Medulla oblongata (tissue), 1 donor: ENCODE results near the gene ZFP92.

Source experiments
- DNase-seq: peaks from one replicate; pipeline ENCODE4 v3.0.0-alpha.2; 2015; ENCODE audit errors: extremely low spot score

Gene ZFP92

GRCh38 chrX:153439977-153440376 is 28.7 kb downstream of the ZFP92 start:
- DNase-seq, result no peak

- DNase-seq, result no peak
Observed at GRCh38 chrX:153440556-153441135, 29.4 kb downstream of the ZFP92 start.

- DNase-seq, result no peak
Observed at GRCh38 chrX:153441296-153441695, 30.0 kb downstream of the ZFP92 start.

GRCh38 chrX:153441981-153442380 is 30.7 kb downstream of the ZFP92 start:
- DNase-seq, result no peak

GRCh38 chrX:153442463-153442862 is 31.2 kb downstream of the ZFP92 start:
- DNase-seq, result no peak

GRCh38 chrX:153443476-153444332 is 32.4 kb downstream of the ZFP92 start:
- no peak for DNase-seq

- no peak for DNase-seq
Observed at GRCh38 chrX:153444333-153445011, 33.2 kb downstream of the ZFP92 start.

- no peak for DNase-seq
Observed at GRCh38 chrX:153445106-153445855, 34.0 kb downstream of the ZFP92 start.

- DNase-seq, result no peak
Observed at GRCh38 chrX:153445856-153446635, 34.8 kb downstream of the ZFP92 start, which contains the start of gene TREX2. TSS of gene TREX2 (minus strand) at chrX:153446056. CDS start at chrX:153445430, 626 bp downstream.

- DNase-seq, result no peak
Observed at GRCh38 chrX:153446636-153446936, 35.3 kb downstream of the ZFP92 start.

- no peak for DNase-seq
Observed at GRCh38 chrX:153446950-153447580, 35.8 kb downstream of the ZFP92 start.

GRCh38 chrX:153447581-153447960 is 36.3 kb downstream of the ZFP92 start:
- no peak for DNase-seq

- no peak for DNase-seq
Observed at GRCh38 chrX:153448556-153449367, 37.5 kb downstream of the ZFP92 start.

- no peak for DNase-seq
Observed at GRCh38 chrX:153449368-153450113, 38.3 kb downstream of the ZFP92 start.

- DNase-seq, result no peak
Observed at GRCh38 chrX:153450114-153450948, 39.1 kb downstream of the ZFP92 start.

GRCh38 chrX:153450949-153451277 is 39.6 kb downstream of the ZFP92 start:
- no peak for DNase-seq

GRCh38 chrX:153454901-153455550 is 43.8 kb downstream of the ZFP92 start:
- no peak for DNase-seq

GRCh38 chrX:153455571-153455970 is 44.3 kb downstream of the ZFP92 start:
- no peak for DNase-seq
